IPS DF 19.7 (cell line): ENCODE data around the gene RPTN.
"Not testable (repeated sequence)": the region's sequence is repeated elsewhere in the genome, so short reads cannot be mapped to it uniquely, and the experiment has no call there.

ENCODE experiments used
- DNase-seq: peaks from one replicate; pipeline ENCODE4 v3.0.0-alpha.2; 2013; ENCODE audit warnings: low read depth, low spot score

Gene RPTN

GRCh38 chr1:152165286-152166077, 6.5 kb upstream of the RPTN start:
- no peak for DNase-seq

- DNase-seq, result no peak
Measured at GRCh38 chr1:152164517-152165136, 5.6 kb upstream of the RPTN start.

GRCh38 chr1:152162792-152163463, 3.9 kb upstream of the RPTN start:
- no peak for DNase-seq

DNA sequence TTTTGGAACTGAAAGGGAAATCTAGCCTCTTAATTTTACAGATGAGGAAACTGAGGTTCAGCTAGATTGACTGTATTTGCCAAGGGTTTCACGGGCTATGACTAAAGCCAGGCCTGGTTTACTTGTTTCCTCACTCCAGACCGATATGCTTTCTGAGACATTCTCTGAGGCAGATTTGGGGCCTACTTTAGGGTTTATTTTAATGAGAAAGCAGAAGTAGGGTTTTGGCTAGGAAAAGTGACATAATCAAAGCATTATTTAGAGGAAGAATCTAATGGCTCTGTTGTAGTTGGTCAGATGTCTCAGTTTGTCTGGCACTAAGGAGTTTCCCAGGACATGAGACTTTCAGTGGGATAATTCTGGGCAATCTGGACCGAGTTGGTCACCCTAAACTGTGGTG, 1.5 kb upstream of the RPTN start:
- DNase-seq, result no peak

GRCh38 chr1:152153996-152154395, 5.0 kb downstream of the RPTN start:
- DNase-seq, result no peak

- DNase-seq, result no peak
Measured at GRCh38 chr1:152151646-152152045, 7.4 kb downstream of the RPTN start.

DNA sequence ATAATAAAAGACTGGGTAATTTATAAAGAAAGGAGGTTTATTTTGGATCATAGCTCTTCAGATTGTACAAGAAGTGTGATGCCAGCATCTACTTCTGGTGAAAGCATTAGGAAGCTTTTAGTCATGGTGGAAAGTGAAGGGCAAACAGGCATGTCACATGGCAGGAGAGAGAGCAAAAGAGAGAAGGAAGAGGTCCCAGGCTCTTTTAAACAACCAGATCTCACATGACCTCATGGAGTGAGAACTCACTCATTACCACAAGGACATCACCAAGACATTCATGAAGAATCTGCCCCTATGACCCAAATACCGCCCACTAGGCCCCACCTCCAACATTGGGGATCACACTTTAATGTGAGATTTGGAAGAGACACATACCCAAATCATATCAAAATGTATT, 10.0 kb downstream of the RPTN start:
- no peak for DNase-seq

DNA sequence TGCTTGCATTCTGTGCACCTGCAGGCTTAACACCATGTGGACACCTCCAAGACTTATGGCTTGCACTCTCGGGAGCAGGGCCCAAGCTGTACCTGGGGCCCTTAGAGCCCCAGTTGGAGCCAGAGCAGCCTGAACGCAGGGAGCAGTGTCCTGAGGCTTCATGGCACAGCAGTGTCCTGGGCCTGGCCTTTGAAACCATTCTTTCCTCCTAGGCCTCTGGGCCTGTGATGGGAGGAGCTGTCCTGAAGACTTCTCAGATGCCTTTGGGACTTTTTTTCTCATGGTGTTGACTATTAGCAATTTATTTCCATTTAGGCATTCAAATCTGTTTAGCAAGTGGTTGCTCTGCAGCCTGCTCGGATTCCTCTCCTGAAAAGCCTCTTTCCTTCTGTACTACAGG, 11.0 kb downstream of the RPTN start:
- DNase-seq, result no peak

DNA sequence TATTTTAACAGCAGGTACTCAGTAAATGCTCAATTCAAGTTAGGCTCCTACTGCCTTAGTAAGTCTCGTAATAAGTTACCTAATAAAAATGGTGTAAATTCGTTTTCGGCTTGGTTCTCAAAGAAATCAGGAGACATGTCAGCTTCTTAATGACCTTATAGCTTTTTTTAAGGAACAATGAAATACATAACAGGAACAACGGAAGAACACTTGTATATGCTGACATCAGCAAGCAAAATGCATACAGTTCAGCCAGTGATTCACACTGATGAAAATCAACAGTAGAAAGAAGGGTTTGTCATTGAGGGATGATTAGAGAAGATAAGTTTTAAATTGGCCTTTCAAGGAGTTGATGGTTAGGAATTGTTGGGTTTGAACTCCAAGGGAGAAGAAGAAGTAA, 13.3 kb downstream of the RPTN start:
- no peak for DNase-seq

DNA sequence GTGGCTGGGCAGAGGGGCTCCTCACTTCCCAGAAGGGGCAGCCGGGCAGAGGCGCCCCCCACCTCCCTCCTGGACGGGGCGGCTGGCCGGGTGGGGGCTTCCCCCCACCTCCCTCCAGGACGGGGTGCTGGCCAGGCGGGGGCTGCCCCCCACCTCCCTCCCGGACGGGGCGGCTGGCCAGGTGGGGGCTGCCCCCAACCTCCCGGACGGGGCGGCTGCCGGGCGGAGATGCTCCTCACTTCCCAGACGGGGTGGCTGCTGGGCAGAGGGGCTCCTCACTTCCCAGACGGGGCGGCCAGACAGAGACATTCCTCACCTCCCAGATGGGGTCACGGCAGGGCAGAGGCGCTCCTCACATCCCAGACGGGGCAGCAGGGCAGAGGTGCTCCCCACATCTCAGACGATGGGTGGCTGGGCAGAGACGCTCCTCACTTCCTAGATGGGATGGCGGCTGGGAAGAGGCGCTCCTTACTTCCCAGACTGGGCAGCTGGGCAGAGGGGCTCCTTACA, 14.3 kb downstream of the RPTN start:
- DNase-seq, result not testable (repeated sequence)

DNA sequence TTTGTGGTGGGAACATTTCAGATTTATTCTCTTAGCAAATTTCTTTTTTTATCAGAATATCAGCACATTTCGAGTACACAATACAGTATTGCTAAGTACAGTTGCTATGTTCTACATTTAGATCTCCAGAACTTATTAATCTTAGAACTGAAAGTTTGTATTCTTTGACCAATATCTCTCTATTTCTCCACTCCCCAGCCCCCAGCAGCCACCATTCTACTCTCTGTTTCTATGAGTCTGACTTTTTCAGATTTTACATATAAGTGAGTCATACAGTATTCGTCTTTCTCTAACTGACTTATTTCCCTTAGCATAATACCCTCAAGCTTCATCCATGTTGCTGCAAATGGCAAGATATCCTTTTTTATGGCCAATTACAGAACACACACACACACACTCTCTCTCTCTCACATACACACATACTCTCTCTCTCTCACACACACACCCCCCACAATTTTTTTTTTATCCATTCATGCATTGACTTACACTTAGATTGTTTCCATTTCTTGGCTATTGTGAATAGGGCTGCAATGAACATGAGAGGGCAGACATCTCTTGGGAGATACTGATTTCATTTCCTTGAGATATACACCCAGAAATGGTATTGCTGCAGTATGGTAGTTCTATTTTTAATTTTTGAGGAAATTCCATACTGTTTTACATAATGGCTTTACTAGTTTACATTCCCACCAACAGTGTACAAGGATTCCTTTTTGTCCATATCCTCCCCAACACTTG, 15.7 kb downstream of the RPTN start:
- no peak for DNase-seq

- no peak for DNase-seq
Measured at GRCh38 chr1:152141971-152142584, 16.9 kb downstream of the RPTN start.

DNA sequence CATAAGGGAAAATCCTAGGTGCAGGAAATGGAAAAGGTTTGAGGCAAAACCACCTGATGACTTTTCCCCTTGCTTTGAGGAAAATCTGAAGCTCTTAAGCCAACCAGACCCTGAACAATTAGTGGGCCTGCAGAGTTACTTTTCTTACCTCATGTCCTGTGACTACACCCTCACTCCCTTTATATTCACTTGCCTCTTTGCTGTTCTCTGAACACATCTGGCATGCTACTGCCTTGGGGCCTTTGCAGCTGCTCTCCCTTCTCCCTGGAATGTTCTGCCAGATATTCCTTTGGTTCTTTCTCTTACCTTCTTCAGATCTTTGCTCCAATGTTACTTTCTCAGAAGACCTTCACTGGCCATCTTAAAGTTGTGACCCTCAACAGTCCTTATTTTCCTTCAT, 21.8 kb downstream of the RPTN start:
- no peak for DNase-seq

- DNase-seq, result no peak
Measured at GRCh38 chr1:152130186-152130585, 28.8 kb downstream of the RPTN start.

DNA sequence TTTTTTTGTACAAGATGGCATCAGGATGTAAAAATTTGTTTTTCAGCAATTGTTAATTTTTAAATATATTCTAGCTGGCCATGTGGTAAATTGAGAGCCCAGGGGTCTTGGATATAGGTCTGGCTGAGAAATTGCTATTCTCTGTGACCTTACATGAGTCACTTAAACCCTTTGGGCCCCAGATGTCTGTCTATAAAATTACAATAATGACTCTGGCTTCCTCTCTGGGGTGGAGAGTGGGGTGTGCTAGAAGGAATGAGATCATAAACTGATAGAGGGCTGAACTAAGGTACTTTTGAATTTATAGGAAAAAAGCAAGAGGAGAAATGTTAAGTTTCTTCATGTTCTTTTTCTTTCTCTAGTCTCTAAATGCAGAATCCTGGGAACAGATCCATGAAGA, 31.4 kb downstream of the RPTN start:
- DNase-seq, result no peak

GRCh38 chr1:152125834-152126443, 33.1 kb downstream of the RPTN start:
- no peak for DNase-seq

GRCh38 chr1:152118915-152119314, 40.1 kb downstream of the RPTN start:
- DNase-seq, result no peak

GRCh38 chr1:152115344-152115743, 43.7 kb downstream of the RPTN start, which contains the start of gene TCHH:
Gene TCHH, minus strand, starts transcription at chr1:152115444. Its CDS starts 1,364 bp downstream, at chr1:152114080.
- DNase-seq, result no peak

GRCh38 chr1:152112885-152113432, 46.1 kb downstream of the RPTN start:
- DNase-seq, result no peak

GRCh38 chr1:152112101-152112884, 46.7 kb downstream of the RPTN start:
- no peak for DNase-seq
